GM23338 (cell line): ENCODE data around the gene EDEM3. TPM values are rescaled to one million over a fixed set of nuclear protein-coding genes. Genes with fewer than 3 reads are reported as not detected.

Experiments used
- ATAC-seq: fragments of 200-7000 bp; cut with Tn5 transposase; 3 replicates; pipeline ENCODE4 v1.9.1; 2020
- DNase-seq: peaks from one replicate; pipeline ENCODE4 v3.0.0-alpha.2; 2015; ENCODE audit warnings: low spot score
- H2AFZ ChIP-seq: fragments of 200-600 bp; sonication (generic); 2 replicates; pipeline ENCODE4 v1.8.0; 2016; ENCODE audit warnings: antibody characterized with exemption, mild to moderate bottlenecking, moderate library complexity
- H3F3A ChIP-seq: fragments of 200-600 bp; sonication (generic); replicated peaks from 2 replicates; pipeline ENCODE4 v1.8.0; 2017; ENCODE audit warnings: antibody characterized with exemption, mixed run types, low read depth
- H3K27ac ChIP-seq: fragments of 200-600 bp; sonication (generic); 2 replicates; pipeline ENCODE4 v1.6.1; 2016; ENCODE audit warnings: low read depth
- H3K27me3 ChIP-seq: fragments of 200-600 bp; sonication (generic); 2 replicates; pipeline ENCODE4 v1.8.0; 2016; ENCODE audit warnings: mild to moderate bottlenecking, mixed run types, moderate library complexity; ENCODE audit not compliant: insufficient read depth
- H3K36me3 ChIP-seq: fragments of 200-600 bp; sonication (generic); 2 replicates; pipeline ENCODE4 v1.8.0; 2016; ENCODE audit warnings: mild to moderate bottlenecking; ENCODE audit not compliant: insufficient read depth
- H3K4me1 ChIP-seq: fragments of 200-600 bp; sonication (generic); 2 replicates; pipeline ENCODE4 v1.8.0; 2016; ENCODE audit warnings: mild to moderate bottlenecking, moderate library complexity; ENCODE audit not compliant: insufficient read depth
- H3K4me2 ChIP-seq: fragments of 200-600 bp; sonication (generic); 2 replicates; pipeline ENCODE4 v1.7.1; 2017; ENCODE audit warnings: mixed run types
- H3K4me3 ChIP-seq: fragments of 200-600 bp; sonication (generic); 2 replicates; pipeline ENCODE4 v1.6.1; 2016; ENCODE audit warnings: mixed run types
- H3K79me2 ChIP-seq: fragments of 200-600 bp; sonication (generic); replicated peaks from 2 replicates; pipeline ENCODE4 v1.8.0; 2017; ENCODE audit warnings: mild to moderate bottlenecking; ENCODE audit not compliant: insufficient read depth
- H3K9me2 ChIP-seq: fragments of 200-600 bp; sonication (generic); 2 replicates; pipeline ENCODE4 v1.8.0; 2017; ENCODE audit not compliant: insufficient read depth
- H4K20me1 ChIP-seq: fragments of 200-600 bp; sonication (generic); replicated peaks from 2 replicates; pipeline ENCODE4 v1.8.0; 2017; ENCODE audit warnings: mild to moderate bottlenecking; ENCODE audit not compliant: insufficient read depth
- H3K27ac Mint-ChIP-seq: 2 replicates; pipeline ENCODE4 v1.8.0; 2020; ENCODE audit warnings: inconsistent platforms, mild to moderate bottlenecking, moderate library complexity, mixed read lengths
- H3K27me3 Mint-ChIP-seq: 3 replicates; pipeline ENCODE4 v1.8.0; 2022; ENCODE audit warnings: low read depth, mild to moderate bottlenecking, moderate library complexity, mixed read lengths, inconsistent platforms; ENCODE audit not compliant: insufficient read depth, poor library complexity
- H3K36me3 Mint-ChIP-seq: 3 replicates; pipeline ENCODE4 v1.8.0; 2021; ENCODE audit warnings: low read depth, mild to moderate bottlenecking, inconsistent platforms, moderate library complexity, mixed read lengths
- H3K4me1 Mint-ChIP-seq: 3 replicates; pipeline ENCODE4 v1.8.0; 2020; ENCODE audit warnings: mild to moderate bottlenecking, inconsistent platforms, mixed read lengths
- H3K4me3 Mint-ChIP-seq: 3 replicates; pipeline ENCODE4 v1.8.0; 2021; ENCODE audit warnings: moderate library complexity, mild to moderate bottlenecking, inconsistent platforms, mixed read lengths
- H3K9me3 Mint-ChIP-seq: 3 replicates; pipeline ENCODE4 v1.8.0; 2020; ENCODE audit warnings: moderate library complexity, mild to moderate bottlenecking, inconsistent platforms, mixed read lengths
- CREB1 ChIP-seq: fragments of 250-450 bp; sonication (Bioruptor Pico); IDR thresholded peaks from 2 replicates; pipeline ENCODE4 v1.5.0; 2020; ENCODE audit warnings: low read depth, mild to moderate bottlenecking, moderate library complexity
- ETS1 ChIP-seq: IDR thresholded peaks from 2 replicates; pipeline ENCODE4 v1.6.1; 2016; ENCODE audit warnings: antibody characterized with exemption
- EZH2 ChIP-seq: fragments of 200-600 bp; sonication (generic); IDR thresholded peaks from one replicate; pipeline ENCODE4 v1.8.0; 2017; ENCODE audit warnings: antibody characterized with exemption, mild to moderate bottlenecking, low read depth; ENCODE audit not compliant: unreplicated experiment
- JUNB ChIP-seq: IDR thresholded peaks from one replicate; pipeline ENCODE4 v1.6.1; 2016; ENCODE audit warnings: antibody characterized with exemption; ENCODE audit not compliant: unreplicated experiment
- POLR2AphosphoS5 ChIP-seq: IDR thresholded peaks from 2 replicates; pipeline ENCODE4 v1.6.1; 2016; ENCODE audit warnings: antibody characterized with exemption, low read depth
- STAT1 ChIP-seq: IDR thresholded peaks from one replicate; pipeline ENCODE4 v1.6.1; 2016; ENCODE audit warnings: antibody characterized with exemption; ENCODE audit not compliant: unreplicated experiment
- ZNF331 ChIP-seq: fragments of 250-450 bp; sonication (Bioruptor Pico); IDR thresholded peaks from 2 replicates; pipeline ENCODE4 v1.5.0; 2020; ENCODE audit warnings: low read depth, mild to moderate bottlenecking, moderate library complexity
- polyA plus RNA-seq: library from polyadenylated mRNA; unstranded; fragments of >200 nt; fragmentation: Nextera tagmentation; extraction: Ambion mirVana; gene quantifications from 2 replicates; pipeline ENCODE4 v1.2.1, GENCODE V29; 2016
- total RNA-seq: library from RNA; depleted of rRNA; stranded (reverse); fragments of >200 nt; shearing (Covaris generic); gene quantifications from 2 replicates; pipeline ENCODE4 v1.2.3, GENCODE V29; 2014
- TF ChIP-seq, protein P1 (sequence below): IDR thresholded peaks from one replicate; pipeline ENCODE4 v1.6.1; 2018; ENCODE audit warnings: antibody characterized with exemption; ENCODE audit not compliant: unreplicated experiment
- TF ChIP-seq, protein P2 (sequence below): fragments of 250-450 bp; sonication (Bioruptor Pico); IDR thresholded peaks from 2 replicates; pipeline ENCODE4 v1.5.0; 2020; ENCODE audit warnings: mild to moderate bottlenecking, moderate library complexity

EDEM3 gene
- total and polyA plus RNA-seq, 2 experiments from 2014 or later = 4.8 to 11.5 TPM

DNA sequence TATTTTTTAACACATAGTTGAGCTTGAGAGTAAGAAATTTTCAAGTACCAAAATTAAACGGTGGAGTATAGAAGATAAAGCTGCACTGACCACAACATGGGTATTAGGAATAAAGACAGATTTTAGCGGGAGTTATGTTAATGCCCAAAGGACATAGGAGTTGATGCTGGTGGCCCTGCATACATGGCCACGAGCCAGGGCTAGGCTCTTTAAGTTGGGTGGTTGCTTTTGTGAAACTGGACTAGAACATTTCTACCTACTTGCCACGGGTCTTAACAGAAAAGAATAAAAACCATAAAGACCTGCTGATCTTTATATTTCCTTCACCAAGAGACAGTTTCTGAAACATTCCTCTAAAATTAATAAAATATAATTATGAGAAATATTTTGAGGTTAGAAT is 14.9 kb downstream of the EDEM3 start (continued):
- TF ChIP-seq, protein P1, sequence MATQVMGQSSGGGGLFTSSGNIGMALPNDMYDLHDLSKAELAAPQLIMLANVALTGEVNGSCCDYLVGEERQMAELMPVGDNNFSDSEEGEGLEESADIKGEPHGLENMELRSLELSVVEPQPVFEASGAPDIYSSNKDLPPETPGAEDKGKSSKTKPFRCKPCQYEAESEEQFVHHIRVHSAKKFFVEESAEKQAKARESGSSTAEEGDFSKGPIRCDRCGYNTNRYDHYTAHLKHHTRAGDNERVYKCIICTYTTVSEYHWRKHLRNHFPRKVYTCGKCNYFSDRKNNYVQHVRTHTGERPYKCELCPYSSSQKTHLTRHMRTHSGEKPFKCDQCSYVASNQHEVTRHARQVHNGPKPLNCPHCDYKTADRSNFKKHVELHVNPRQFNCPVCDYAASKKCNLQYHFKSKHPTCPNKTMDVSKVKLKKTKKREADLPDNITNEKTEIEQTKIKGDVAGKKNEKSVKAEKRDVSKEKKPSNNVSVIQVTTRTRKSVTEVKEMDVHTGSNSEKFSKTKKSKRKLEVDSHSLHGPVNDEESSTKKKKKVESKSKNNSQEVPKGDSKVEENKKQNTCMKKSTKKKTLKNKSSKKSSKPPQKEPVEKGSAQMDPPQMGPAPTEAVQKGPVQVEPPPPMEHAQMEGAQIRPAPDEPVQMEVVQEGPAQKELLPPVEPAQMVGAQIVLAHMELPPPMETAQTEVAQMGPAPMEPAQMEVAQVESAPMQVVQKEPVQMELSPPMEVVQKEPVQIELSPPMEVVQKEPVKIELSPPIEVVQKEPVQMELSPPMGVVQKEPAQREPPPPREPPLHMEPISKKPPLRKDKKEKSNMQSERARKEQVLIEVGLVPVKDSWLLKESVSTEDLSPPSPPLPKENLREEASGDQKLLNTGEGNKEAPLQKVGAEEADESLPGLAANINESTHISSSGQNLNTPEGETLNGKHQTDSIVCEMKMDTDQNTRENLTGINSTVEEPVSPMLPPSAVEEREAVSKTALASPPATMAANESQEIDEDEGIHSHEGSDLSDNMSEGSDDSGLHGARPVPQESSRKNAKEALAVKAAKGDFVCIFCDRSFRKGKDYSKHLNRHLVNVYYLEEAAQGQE = no peak
- TF ChIP-seq ETS1 = no peak

DNA sequence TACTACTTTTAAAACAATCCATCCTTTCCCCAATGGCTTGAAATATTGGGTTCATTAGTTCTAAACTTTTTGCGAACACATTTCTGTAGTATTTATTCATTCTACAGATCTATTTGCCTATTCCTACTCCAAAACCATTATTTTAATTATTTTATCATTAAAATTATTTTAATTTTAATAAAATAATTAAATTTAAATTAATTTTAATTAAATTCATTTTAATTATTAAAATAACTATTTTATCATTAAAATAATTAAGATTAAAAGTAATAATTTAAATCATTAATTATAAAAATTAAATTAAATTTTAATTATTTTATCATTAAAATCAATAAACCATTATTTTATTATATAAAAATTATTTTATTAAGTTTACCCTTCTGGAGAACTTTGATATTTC is 15.6 kb downstream of the EDEM3 start:
- Mint-ChIP-seq H3K36me3 (no peaks in the 10 kb centered on the region), H3K4me3 (no peak overlapping the region), H3K27ac (no peak overlapping the region)
- TF ChIP-seq ETS1 (no peak), ZNF331 (CRISPR knock-in tag) (no peak), EZH2 (no peak), CREB1 (no peak), POLR2AphosphoS5 (no peak), JUNB (no peak), STAT1 (no peak)
- TF ChIP-seq, protein P1 = no peak
- TF ChIP-seq, protein P2, sequence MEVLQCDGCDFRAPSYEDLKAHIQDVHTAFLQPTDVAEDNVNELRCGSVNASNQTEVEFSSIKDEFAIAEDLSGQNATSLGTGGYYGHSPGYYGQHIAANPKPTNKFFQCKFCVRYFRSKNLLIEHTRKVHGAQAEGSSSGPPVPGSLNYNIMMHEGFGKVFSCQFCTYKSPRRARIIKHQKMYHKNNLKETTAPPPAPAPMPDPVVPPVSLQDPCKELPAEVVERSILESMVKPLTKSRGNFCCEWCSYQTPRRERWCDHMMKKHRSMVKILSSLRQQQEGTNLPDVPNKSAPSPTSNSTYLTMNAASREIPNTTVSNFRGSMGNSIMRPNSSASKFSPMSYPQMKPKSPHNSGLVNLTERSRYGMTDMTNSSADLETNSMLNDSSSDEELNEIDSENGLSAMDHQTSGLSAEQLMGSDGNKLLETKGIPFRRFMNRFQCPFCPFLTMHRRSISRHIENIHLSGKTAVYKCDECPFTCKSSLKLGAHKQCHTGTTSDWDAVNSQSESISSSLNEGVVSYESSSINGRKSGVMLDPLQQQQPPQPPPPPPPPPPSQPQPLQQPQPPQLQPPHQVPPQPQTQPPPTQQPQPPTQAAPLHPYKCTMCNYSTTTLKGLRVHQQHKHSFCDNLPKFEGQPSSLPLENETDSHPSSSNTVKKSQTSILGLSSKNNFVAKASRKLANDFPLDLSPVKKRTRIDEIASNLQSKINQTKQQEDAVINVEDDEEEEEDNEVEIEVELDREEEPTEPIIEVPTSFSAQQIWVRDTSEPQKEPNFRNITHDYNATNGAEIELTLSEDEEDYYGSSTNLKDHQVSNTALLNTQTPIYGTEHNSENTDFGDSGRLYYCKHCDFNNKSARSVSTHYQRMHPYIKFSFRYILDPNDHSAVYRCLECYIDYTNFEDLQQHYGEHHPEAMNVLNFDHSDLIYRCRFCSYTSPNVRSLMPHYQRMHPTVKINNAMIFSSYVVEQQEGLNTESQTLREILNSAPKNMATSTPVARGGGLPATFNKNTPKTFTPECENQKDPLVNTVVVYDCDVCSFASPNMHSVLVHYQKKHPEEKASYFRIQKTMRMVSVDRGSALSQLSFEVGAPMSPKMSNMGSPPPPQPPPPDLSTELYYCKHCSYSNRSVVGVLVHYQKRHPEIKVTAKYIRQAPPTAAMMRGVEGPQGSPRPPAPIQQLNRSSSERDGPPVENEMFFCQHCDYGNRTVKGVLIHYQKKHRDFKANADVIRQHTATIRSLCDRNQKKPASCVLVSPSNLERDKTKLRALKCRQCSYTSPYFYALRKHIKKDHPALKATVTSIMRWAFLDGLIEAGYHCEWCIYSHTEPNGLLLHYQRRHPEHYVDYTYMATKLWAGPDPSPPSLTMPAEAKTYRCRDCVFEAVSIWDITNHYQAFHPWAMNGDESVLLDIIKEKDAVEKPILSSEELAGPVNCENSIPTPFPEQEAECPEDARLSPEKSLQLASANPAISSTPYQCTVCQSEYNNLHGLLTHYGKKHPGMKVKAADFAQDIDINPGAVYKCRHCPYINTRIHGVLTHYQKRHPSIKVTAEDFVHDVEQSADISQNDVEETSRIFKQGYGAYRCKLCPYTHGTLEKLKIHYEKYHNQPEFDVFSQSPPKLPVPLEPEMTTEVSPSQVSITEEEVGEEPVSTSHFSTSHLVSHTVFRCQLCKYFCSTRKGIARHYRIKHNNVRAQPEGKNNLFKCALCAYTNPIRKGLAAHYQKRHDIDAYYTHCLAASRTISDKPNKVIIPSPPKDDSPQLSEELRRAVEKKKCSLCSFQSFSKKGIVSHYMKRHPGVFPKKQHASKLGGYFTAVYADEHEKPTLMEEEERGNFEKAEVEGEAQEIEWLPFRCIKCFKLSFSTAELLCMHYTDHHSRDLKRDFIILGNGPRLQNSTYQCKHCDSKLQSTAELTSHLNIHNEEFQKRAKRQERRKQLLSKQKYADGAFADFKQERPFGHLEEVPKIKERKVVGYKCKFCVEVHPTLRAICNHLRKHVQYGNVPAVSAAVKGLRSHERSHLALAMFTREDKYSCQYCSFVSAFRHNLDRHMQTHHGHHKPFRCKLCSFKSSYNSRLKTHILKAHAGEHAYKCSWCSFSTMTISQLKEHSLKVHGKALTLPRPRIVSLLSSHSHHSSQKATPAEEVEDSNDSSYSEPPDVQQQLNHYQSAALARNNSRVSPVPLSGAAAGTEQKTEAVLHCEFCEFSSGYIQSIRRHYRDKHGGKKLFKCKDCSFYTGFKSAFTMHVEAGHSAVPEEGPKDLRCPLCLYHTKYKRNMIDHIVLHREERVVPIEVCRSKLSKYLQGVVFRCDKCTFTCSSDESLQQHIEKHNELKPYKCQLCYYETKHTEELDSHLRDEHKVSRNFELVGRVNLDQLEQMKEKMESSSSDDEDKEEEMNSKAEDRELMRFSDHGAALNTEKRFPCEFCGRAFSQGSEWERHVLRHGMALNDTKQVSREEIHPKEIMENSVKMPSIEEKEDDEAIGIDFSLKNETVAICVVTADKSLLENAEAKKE (CRISPR knock-in tag) = no peak

More for the DNA sequence above, 15.6 kb downstream of the EDEM3 start:
- DNase-seq (no peak), ATAC-seq (no peak)
- H3K27me3 ChIP-seq = no peaks in the 10 kb centered on the region
- no peak overlapping the region for H3K27ac ChIP-seq
- H3F3A ChIP-seq = no peaks in the 10 kb centered on the region
- H3K79me2 ChIP-seq = no peaks in the 10 kb centered on the region
- H3K4me3 ChIP-seq = no peak overlapping the region
- H3K9me2 ChIP-seq = no peaks in the 10 kb centered on the region
- no peak overlapping the region for H2AFZ ChIP-seq
- Mint-ChIP-seq H3K27me3 (no peaks in the 10 kb centered on the region), H3K4me1 (peaks cover 2% of the 10 kb centered on the region; the same call in 1 of the 3 replicates), H3K9me3 (no peaks in the 10 kb centered on the region)
- H3K36me3 ChIP-seq = no peaks in the 10 kb centered on the region
- 0 out of 2 replicates have a peak, but pooled peaks cover 5% of the 10 kb centered on the region for H3K4me1 ChIP-seq
- H3K4me2 ChIP-seq = no peak overlapping the region
- no peaks in the 10 kb centered on the region for H4K20me1 ChIP-seq
